Fibroblast of lung (primary cell): ENCODE data around the gene RHPN2. TPM values are rescaled to one million over a fixed set of nuclear protein-coding genes. Genes with fewer than 3 reads are reported as not detected.
"Not testable (repeated sequence)": the region's sequence is repeated elsewhere in the genome, so short reads cannot be mapped to it uniquely, and the experiment has no call there.

Experiments used
- DNase-seq, 2 donors: peaks; one replicate each; pipeline versions ENCODE4 v3.0.0 to v3.0.0-alpha.2; 2010; ENCODE audit warnings: low read depth in 2 of 2
- H2AFZ ChIP-seq: 2 replicates; pipeline ENCODE4 v1.5.1; 2012; ENCODE audit warnings: low read length, control low read depth, inconsistent platforms
- H3K27ac ChIP-seq: 2 replicates; pipeline ENCODE4 v1.5.1; 2011; ENCODE audit warnings: low read length, control low read depth; ENCODE audit not compliant: insufficient read depth
- H3K27me3 ChIP-seq: 2 replicates; pipeline ENCODE4 v1.5.1; 2011; ENCODE audit warnings: mild to moderate bottlenecking, low read length; ENCODE audit not compliant: control insufficient read depth, insufficient read depth
- H3K36me3 ChIP-seq: 2 replicates; pipeline ENCODE4 v1.5.1; 2011; ENCODE audit warnings: low read length; ENCODE audit not compliant: control insufficient read depth, insufficient read depth
- H3K4me1 ChIP-seq: 2 replicates; pipeline ENCODE4 v1.5.1; 2011; ENCODE audit warnings: low read length; ENCODE audit not compliant: control insufficient read depth, insufficient read depth; ENCODE audit errors: extremely low read depth
- H3K4me2 ChIP-seq: 2 replicates; pipeline ENCODE4 v1.5.1; 2011; ENCODE audit warnings: low read length, control low read depth; ENCODE audit not compliant: insufficient read depth; ENCODE audit errors: extremely low read depth
- H3K4me3 ChIP-seq, 4 experiments: fragments of 200-600 bp in 1 of 4; sonication (generic) in 1 of 4; replicated peaks in 1 of 4; 2 replicates each; pipeline ENCODE4 v1.5.1; 2011 to 2016; ENCODE audit warnings: low read length in 4 of 4, low read depth in 3 of 4, mild to moderate bottlenecking in 3 of 4, control low read depth in 2 of 4, inconsistent platforms in 1 of 4, mixed read lengths in 1 of 4; ENCODE audit not compliant: insufficient read depth in 1 of 4; ENCODE audit errors: control extremely low read depth in 1 of 4
- H3K79me2 ChIP-seq: 2 replicates; pipeline ENCODE4 v1.5.1; 2012; ENCODE audit warnings: mild to moderate bottlenecking, low read length, inconsistent platforms; ENCODE audit not compliant: control insufficient read depth, insufficient read depth
- H3K9ac ChIP-seq: 2 replicates; pipeline ENCODE4 v1.5.1; 2011; ENCODE audit warnings: mild to moderate bottlenecking, low read length, control low read depth; ENCODE audit not compliant: insufficient read depth
- H3K9me3 ChIP-seq: 2 replicates; pipeline ENCODE4 v1.5.1; 2012; ENCODE audit warnings: low read depth, low read length; ENCODE audit not compliant: control insufficient read depth, insufficient read depth
- H4K20me1 ChIP-seq: 2 replicates; pipeline ENCODE4 v1.5.1; 2011; ENCODE audit warnings: low read length; ENCODE audit not compliant: control insufficient read depth, insufficient read depth; ENCODE audit errors: extremely low read depth
- CTCF ChIP-seq, 2 donors: IDR thresholded peaks in 1 of 2; conservative IDR thresholded peaks in 1 of 2; 1 replicate in 1 of 2; 2 replicates in 1 of 2; pipeline ENCODE4 v1.5.1; 2011 to 2012; ENCODE audit warnings: low read length in 2 of 2, control low read depth in 1 of 2, inconsistent platforms in 1 of 2, low read depth in 1 of 2, mild to moderate bottlenecking in 1 of 2
- EZH2 ChIP-seq: IDR thresholded peaks from 2 replicates; pipeline ENCODE4 v1.5.1; 2012; ENCODE audit warnings: low read length, control low read depth, mild to moderate bottlenecking; ENCODE audit errors: missing control alignments
- polyA plus RNA-seq, 2 donors: library from polyadenylated mRNA; depleted of rRNA in 1 of 2; stranded (reverse) in 1 of 2; unstranded in 1 of 2; fragments of >200 nt; gene quantifications; 2 replicates each; pipeline ENCODE4 v1.2.1, GENCODE V29; 2011 to 2012; ENCODE audit warnings: missing spikeins in 1 of 2
- total RNA-seq: library from RNA; depleted of rRNA; stranded (reverse); fragments of >200 nt; gene quantifications from 2 replicates; pipeline ENCODE4 v1.2.1, GENCODE V29; 2014

RHPN2 gene
- total and polyA plus RNA-seq, 2 donors (not counting 1 experiment from before 2014, with no cell fraction given): 3.3 to 3.8 TPM

DNA sequence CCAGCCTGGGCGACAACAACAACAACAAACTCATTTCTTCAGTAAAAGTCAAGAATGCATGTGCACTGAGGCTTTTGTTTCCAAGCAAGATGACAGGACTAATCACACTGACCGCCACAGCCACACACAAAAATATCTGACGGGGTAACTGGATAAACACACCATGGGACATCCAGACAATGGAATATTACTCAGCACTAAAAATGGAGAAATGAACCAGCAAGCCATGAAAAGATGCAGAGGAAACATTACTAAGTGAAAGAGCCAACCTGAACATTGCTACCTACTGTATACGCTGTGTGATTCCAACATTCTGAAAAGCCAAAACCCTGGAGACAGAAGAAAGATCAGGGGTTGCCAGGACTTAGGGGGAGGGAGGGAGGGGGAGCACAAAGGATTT lies 56.0 kb downstream of the RHPN2 start:
- Histone ChIP-seq H3K4me3 (no peak overlapping the region), H3K36me3 (no peaks in the 10 kb centered on the region), H3K27me3 (no peaks in the 10 kb centered on the region), H2AFZ (no peak overlapping the region), H3K4me1 (no peaks in the 10 kb centered on the region), H3K27ac (no peak overlapping the region), H3K9ac (no peak overlapping the region), H3K4me2 (no peak overlapping the region), H3K9me3 (no peaks in the 10 kb centered on the region), H4K20me1 (no peaks in the 10 kb centered on the region), H3K79me2 (no peaks in the 10 kb centered on the region)
- no peak for TF ChIP-seq EZH2
- no peak for TF ChIP-seq CTCF (conservative IDR thresholded peaks at IDR 0.05 in 1 of 2, IDR thresholded peaks at IDR 0.05 in 1 of 2; ENCODE audit: low read depth in 1 of 2, low read length in 2 of 2)
- no peak for DNase-seq

GRCh38 chr19:33005440-33005839 lies 59.2 kb downstream of the RHPN2 start:
- no peak for DNase-seq
- Histone ChIP-seq H3K27me3 (no peaks in the 10 kb centered on the region), H3K36me3 (no peaks in the 10 kb centered on the region), H3K9me3 (no peaks in the 10 kb centered on the region), H3K4me2 (no peak overlapping the region), H3K4me3 (no peak overlapping the region), H3K4me1 (no peaks in the 10 kb centered on the region), H3K27ac (no peak overlapping the region), H2AFZ (no peak overlapping the region), H3K9ac (no peak overlapping the region), H3K79me2 (no peaks in the 10 kb centered on the region), H4K20me1 (no peaks in the 10 kb centered on the region)
- no peak for TF ChIP-seq EZH2
- TF ChIP-seq CTCF (conservative IDR thresholded peaks at IDR 0.05 in 1 of 2, IDR thresholded peaks at IDR 0.05 in 1 of 2; ENCODE audit: low read depth in 1 of 2, low read length in 2 of 2): no peak

DNA sequence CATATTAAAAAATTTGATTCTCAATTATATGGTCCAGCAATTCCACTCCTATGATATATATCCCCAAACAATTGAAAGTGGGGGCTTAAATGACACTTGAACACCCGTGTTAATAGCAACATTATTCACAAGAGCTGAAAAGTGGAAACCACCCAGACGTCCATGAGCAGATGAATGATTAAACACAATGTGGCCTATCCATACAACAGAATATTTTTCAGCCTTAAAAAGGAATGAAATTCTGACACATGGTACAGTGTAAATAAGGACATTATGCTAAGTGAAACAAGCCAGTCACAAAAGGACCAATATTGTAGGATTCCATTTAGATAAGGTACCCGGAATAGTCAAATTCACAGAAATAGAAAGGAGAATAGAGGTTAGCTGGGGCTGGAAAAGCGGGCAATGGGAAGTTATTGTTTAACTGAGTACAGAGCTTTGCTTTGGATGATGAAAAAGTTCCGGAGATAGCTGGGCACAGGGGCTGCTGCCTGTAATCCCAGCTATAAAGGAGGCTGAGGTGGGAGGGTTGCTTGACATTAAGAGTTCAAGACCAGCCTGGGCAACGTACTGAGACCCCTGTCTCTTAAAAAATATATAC lies 61.2 kb downstream of the RHPN2 start:
- H2AFZ ChIP-seq, H3K4me3 ChIP-seq, H3K9ac ChIP-seq, H3K79me2 ChIP-seq, DNase-seq, H3K4me1 ChIP-seq, H3K27me3 ChIP-seq, H3K9me3 ChIP-seq, H4K20me1 ChIP-seq, H3K4me2 ChIP-seq, H3K36me3 ChIP-seq, H3K27ac ChIP-seq: not testable (repeated sequence)

DNA sequence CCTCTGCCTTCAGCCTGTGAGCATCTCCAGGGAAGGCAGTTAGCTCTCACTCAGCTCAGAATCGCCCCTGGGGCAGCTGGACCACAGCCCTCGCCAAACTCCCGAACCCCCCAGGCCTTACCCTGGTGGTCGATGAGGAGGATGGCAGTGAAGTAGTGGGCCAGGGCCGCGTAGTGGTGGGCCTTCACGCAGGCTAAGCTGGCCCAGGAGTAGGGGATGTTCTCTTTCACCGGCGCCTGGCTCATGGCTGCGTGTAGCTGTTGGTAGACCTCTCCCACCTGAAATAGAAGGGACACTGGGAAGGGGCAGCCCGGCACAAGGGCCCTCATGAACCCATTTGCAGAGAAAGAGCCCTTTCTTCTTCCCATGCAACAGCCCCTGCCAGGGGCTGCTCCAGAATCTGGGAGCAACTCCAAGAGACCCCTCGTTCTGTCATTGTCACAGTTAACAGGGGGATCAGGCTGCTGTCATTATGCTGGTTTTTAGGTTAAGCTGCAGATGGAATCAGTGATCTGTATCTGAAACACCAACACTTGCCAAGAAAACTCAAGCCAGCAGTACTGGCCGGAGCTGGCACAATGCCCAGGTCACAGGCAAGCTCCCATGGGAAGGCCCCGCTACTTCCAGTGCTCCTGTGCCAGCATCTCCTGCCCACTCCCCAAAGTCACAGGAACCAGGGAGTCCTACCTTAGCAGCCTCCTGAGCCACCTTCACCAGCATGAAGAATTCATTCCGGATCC lies 62.4 kb downstream of the RHPN2 start:
- DNase-seq: peak in 1 of 2 donors; percentile 3
- H3K4me1 ChIP-seq, H2AFZ ChIP-seq, H3K4me2 ChIP-seq, H3K36me3 ChIP-seq, H3K9me3 ChIP-seq, H3K79me2 ChIP-seq, H3K27me3 ChIP-seq, H3K27ac ChIP-seq, H4K20me1 ChIP-seq, H3K9ac ChIP-seq, H3K4me3 ChIP-seq: not testable (repeated sequence)
